ENCODE measurements around the gene FREY1.

FREY1 gene

DNA sequence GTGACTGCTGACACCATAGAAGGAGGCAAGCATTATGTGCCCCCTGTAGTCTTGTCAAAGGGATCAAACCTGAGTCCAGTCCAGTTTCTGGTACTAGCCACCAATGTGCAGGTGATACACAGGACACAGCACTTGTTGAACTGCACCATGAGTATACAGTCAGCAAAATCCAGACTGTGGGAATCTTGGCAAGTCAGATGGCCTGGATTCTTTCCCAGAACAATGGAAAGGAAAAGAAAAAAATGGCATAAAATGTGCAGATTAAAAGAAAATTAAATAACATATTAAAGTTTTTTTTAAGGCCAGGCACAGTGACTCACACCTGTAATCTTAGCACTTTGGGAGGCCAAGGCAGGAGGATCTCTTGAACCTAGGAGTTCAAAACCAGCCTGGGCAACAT, 43.0 kb downstream of the FREY1 start:
- ATAC-seq (ENCODE audit: low read depth) (no peak), DNase-seq (ENCODE audit: low spot score) (no peak)
- H3K27me3 ChIP-seq (ENCODE audit: insufficient read depth, poor library complexity, severe bottlenecking): no peaks in the 10 kb centered on the region
- peaks cover 46% of the 10 kb centered on the region for H3K36me3 ChIP-seq (ENCODE audit: low read depth)
- no peak overlapping the region for H3K27ac ChIP-seq (ENCODE audit: poor library complexity, severe bottlenecking)
- no peak overlapping the region for H3K4me3 ChIP-seq (ENCODE audit: severe bottlenecking)
- H3K4me1 ChIP-seq (ENCODE audit: insufficient read depth, poor library complexity, severe bottlenecking): no peaks in the 10 kb centered on the region
- H3K9me3 ChIP-seq (ENCODE audit: severe bottlenecking): no peaks in the 10 kb centered on the region
- TF ChIP-seq, protein P1, sequence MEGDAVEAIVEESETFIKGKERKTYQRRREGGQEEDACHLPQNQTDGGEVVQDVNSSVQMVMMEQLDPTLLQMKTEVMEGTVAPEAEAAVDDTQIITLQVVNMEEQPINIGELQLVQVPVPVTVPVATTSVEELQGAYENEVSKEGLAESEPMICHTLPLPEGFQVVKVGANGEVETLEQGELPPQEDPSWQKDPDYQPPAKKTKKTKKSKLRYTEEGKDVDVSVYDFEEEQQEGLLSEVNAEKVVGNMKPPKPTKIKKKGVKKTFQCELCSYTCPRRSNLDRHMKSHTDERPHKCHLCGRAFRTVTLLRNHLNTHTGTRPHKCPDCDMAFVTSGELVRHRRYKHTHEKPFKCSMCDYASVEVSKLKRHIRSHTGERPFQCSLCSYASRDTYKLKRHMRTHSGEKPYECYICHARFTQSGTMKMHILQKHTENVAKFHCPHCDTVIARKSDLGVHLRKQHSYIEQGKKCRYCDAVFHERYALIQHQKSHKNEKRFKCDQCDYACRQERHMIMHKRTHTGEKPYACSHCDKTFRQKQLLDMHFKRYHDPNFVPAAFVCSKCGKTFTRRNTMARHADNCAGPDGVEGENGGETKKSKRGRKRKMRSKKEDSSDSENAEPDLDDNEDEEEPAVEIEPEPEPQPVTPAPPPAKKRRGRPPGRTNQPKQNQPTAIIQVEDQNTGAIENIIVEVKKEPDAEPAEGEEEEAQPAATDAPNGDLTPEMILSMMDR (IDR thresholded peaks at IDR 0.05; ENCODE audit: poor library complexity, severe bottlenecking): no peak

DNA sequence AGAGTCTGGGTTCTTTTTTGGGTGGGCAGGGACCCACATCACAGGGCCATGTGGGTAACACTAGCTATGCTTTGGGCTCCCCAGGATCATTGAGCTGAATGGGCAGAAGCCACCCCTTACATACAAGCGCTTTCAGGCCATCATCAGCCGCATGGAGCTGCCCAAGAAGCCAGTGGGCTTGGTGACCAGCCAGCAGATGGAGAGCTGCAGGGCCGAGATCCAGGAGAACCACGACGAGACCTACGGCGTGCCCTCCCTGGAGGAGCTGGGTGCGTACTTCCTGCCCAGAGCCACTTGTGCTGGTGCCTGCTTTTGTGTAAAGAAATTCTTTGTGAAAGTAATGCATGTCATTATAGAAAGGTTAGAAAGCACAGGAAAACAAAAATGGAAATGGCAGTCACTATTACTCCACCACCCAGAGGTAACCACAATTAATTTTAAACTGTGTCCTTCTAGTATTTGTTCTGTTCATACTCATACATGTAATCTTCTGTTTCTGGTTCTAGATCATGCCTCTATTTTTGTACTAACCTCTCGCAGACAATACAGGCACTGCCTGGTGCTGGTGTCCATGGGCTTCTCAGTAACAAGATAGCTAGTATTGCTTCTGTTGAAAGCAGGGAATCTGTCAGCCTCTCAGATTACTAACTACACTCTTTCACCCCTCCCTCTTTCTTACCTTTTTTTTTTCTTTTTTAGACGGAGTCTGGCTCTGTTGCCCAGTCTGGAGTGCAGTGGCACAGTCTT, 46.1 kb downstream of the FREY1 start:
- Histone ChIP-seq H3K36me3 (ENCODE audit: low read depth) (peaks cover 57% of the 10 kb centered on the region), H3K27me3 (ENCODE audit: insufficient read depth, poor library complexity, severe bottlenecking) (no peaks in the 10 kb centered on the region), H3K9me3 (ENCODE audit: severe bottlenecking) (no peaks in the 10 kb centered on the region), H3K27ac (ENCODE audit: poor library complexity, severe bottlenecking) (no peak overlapping the region), H3K4me3 (ENCODE audit: severe bottlenecking) (no peak overlapping the region), H3K4me1 (ENCODE audit: insufficient read depth, poor library complexity, severe bottlenecking) (no peaks in the 10 kb centered on the region)
- DNase-seq (ENCODE audit: low spot score) (no peak), ATAC-seq (ENCODE audit: low read depth) (no peak)
- TF ChIP-seq, protein P1 (IDR thresholded peaks at IDR 0.05; ENCODE audit: poor library complexity, severe bottlenecking): no peak

DNA sequence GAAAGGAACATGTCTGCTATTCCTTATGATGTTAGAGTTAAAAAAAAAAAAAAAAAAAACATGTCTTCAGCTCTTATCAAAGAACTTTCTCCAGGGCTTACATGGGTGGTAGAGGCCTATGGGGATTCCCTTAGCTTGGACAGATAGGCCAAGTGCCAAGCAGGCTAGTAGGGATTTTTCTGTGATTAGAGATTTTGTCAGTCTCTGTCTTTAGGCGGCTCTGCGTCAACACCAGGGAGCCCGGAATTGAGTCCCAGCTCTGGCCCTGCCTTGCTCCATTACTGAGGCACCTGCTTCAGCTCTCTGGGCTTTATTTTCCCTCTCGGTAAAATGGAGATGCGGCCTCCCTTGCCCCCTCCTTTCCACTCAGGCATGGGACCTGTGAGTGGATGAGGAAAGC, 46.7 kb downstream of the FREY1 start:
- no peaks in the 10 kb centered on the region for H3K27me3 ChIP-seq (ENCODE audit: insufficient read depth, poor library complexity, severe bottlenecking)
- no peak overlapping the region for H3K27ac ChIP-seq (ENCODE audit: poor library complexity, severe bottlenecking)
- H3K4me3 ChIP-seq (ENCODE audit: severe bottlenecking): no peak overlapping the region
- no peaks in the 10 kb centered on the region for H3K9me3 ChIP-seq (ENCODE audit: severe bottlenecking)
- no peak for DNase-seq (ENCODE audit: low spot score)
- TF ChIP-seq, protein P1 (IDR thresholded peaks at IDR 0.05; ENCODE audit: poor library complexity, severe bottlenecking): no peak
- no peak for ATAC-seq (ENCODE audit: low read depth)
- no peaks in the 10 kb centered on the region for H3K4me1 ChIP-seq (ENCODE audit: insufficient read depth, poor library complexity, severe bottlenecking)
- peaks cover 58% of the 10 kb centered on the region for H3K36me3 ChIP-seq (ENCODE audit: low read depth)

DNA sequence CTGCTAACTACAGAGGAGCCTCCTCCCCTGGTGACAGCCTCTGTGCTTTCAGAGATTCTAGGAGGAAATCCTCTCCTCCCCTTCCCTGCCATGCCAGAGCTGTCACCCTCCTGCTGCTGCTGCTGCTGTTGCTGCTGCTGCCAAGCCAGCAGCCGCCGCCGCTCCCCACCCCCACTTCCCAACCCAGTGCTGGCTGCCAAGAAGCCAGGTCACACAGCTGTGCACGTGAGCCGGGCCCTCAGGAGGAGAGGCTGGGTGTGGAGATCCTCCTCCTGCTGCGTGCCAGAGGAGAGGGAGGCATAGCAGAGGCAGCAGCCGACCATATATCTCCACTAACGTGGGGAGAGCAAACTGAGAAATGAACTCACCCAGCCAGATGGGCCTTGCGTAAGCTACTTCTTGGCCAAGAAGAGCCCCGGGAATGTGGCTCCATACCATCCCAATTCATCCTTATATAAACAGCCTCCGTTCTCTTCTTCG, 47.4 kb downstream of the FREY1 start:
- TF ChIP-seq, protein P1 (IDR thresholded peaks at IDR 0.05; ENCODE audit: poor library complexity, severe bottlenecking): no peak
- H3K4me1 ChIP-seq (ENCODE audit: insufficient read depth, poor library complexity, severe bottlenecking): no peaks in the 10 kb centered on the region
- no peak overlapping the region for H3K4me3 ChIP-seq (ENCODE audit: severe bottlenecking)
- H3K36me3 ChIP-seq (ENCODE audit: low read depth): peaks cover 55% of the 10 kb centered on the region
- peak; percentile 65 for ATAC-seq (ENCODE audit: low read depth)
- DNase-seq (ENCODE audit: low spot score): no peak
- H3K27me3 ChIP-seq (ENCODE audit: insufficient read depth, poor library complexity, severe bottlenecking): no peaks in the 10 kb centered on the region
- no peaks in the 10 kb centered on the region for H3K9me3 ChIP-seq (ENCODE audit: severe bottlenecking)
- H3K27ac ChIP-seq (ENCODE audit: poor library complexity, severe bottlenecking): no peak overlapping the region

DNA sequence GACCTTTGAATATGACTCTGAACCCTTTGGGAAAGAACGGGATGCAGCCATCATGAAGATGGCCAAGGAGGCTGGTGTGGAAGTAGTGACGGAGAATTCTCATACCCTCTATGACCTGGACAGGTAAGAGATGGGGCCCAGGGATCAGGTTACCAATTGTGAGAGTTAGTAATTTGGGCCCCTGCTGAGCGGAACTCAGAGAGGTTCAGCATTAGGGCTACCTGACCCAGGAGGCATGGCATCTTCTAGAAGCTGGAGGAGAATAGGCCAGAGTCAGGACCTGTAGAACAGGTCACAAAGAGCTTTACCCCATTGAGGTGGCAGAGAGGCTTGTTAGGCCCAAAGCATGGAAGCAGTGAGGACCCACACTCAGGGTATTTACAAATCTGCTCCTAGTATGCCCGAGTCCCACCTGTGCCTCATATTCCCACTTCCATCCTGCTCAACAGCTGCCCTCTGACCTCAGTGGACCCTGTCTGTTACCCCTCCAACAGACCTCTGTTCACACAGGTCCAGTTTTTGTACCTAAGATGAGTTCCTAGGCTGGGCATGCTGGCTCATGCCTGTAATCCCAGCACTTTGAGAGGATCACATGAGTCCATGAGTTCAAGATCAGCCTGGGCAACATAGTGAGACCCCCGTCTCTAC, 48.2 kb downstream of the FREY1 start:
- no peak overlapping the region for H3K27ac ChIP-seq (ENCODE audit: poor library complexity, severe bottlenecking)
- DNase-seq (ENCODE audit: low spot score) (no peak), ATAC-seq (ENCODE audit: low read depth) (no peak)
- H3K4me3 ChIP-seq (ENCODE audit: severe bottlenecking): no peak overlapping the region
- no peaks in the 10 kb centered on the region for H3K27me3 ChIP-seq (ENCODE audit: insufficient read depth, poor library complexity, severe bottlenecking)
- TF ChIP-seq, protein P1 (IDR thresholded peaks at IDR 0.05; ENCODE audit: poor library complexity, severe bottlenecking): no peak
- no peaks in the 10 kb centered on the region for H3K4me1 ChIP-seq (ENCODE audit: insufficient read depth, poor library complexity, severe bottlenecking)
- peaks cover 52% of the 10 kb centered on the region for H3K36me3 ChIP-seq (ENCODE audit: low read depth)
- no peaks in the 10 kb centered on the region for H3K9me3 ChIP-seq (ENCODE audit: severe bottlenecking)

Measured in RWPE2 (cell line).